SK-N-SH treated with all-trans-retinoic acid at 6 μM for 48 hours (cell line): Measurements from ENCODE around the gene BSN.

Experiments used
- ATAC-seq: fragments of 200-7000 bp; cut with Tn5 transposase; 3 replicates; pipeline ENCODE4 v1.9.1; 2020; ENCODE audit warnings: mild to moderate bottlenecking, moderate library complexity
- BACH2 ChIP-seq: fragments of 250-450 bp; sonication (Bioruptor Pico); IDR thresholded peaks from 2 replicates; pipeline ENCODE4 v1.9.0; 2021; ENCODE audit warnings: mild to moderate bottlenecking, borderline replicate concordance
- CREB5 ChIP-seq: fragments of 250-450 bp; sonication (Bioruptor Pico); IDR thresholded peaks from 2 replicates; pipeline ENCODE4 v1.5.1; 2020; ENCODE audit warnings: low read depth, mild to moderate bottlenecking, moderate library complexity
- CSDC2 ChIP-seq: fragments of 250-450 bp; sonication (Bioruptor Pico); IDR thresholded peaks from 2 replicates; pipeline ENCODE4 v1.5.0; 2020; ENCODE audit warnings: mild to moderate bottlenecking, moderate library complexity
- CSRNP3 ChIP-seq: fragments of 250-450 bp; sonication (Bioruptor Pico); IDR thresholded peaks from 2 replicates; pipeline ENCODE4 v1.5.1; 2021; ENCODE audit warnings: mild to moderate bottlenecking, moderate library complexity
- ESRRG ChIP-seq: fragments of 250-450 bp; sonication (Bioruptor Pico); IDR thresholded peaks from 2 replicates; pipeline ENCODE4 v1.6.1; 2021; ENCODE audit warnings: mild to moderate bottlenecking
- GLIS3 ChIP-seq: fragments of 250-450 bp; sonication (Bioruptor Pico); IDR thresholded peaks from 2 replicates; pipeline ENCODE4 v1.5.0; 2020; ENCODE audit warnings: mild to moderate bottlenecking, moderate library complexity
- ISL1 ChIP-seq: fragments of 250-450 bp; sonication (Bioruptor Pico); IDR thresholded peaks from 2 replicates; pipeline ENCODE4 v2.1.2; 2022; ENCODE audit warnings: mild to moderate bottlenecking, moderate library complexity
- POU6F1 ChIP-seq: fragments of 250-450 bp; sonication (Bioruptor Pico); IDR thresholded peaks from 2 replicates; pipeline ENCODE4 v1.8.0; 2021; ENCODE audit warnings: low read depth, mild to moderate bottlenecking, moderate library complexity, borderline replicate concordance
- PPARA ChIP-seq: fragments of 250-450 bp; sonication (Bioruptor Pico); IDR thresholded peaks from 2 replicates; pipeline ENCODE4 v1.5.0; 2020; ENCODE audit warnings: mild to moderate bottlenecking, borderline replicate concordance
- RARB ChIP-seq: fragments of 250-450 bp; sonication (Bioruptor Pico); IDR thresholded peaks from 2 replicates; pipeline ENCODE4 v1.8.0; 2021; ENCODE audit warnings: mild to moderate bottlenecking, moderate library complexity
- SNAI2 ChIP-seq: fragments of 250-450 bp; sonication (Bioruptor Pico); IDR thresholded peaks from 2 replicates; pipeline ENCODE4 v1.5.0; 2020; ENCODE audit warnings: mild to moderate bottlenecking, moderate library complexity
- TCF4 ChIP-seq: fragments of 250-450 bp; sonication (Bioruptor Pico); IDR thresholded peaks from 2 replicates; pipeline ENCODE4 v1.8.0; 2021; ENCODE audit warnings: mild to moderate bottlenecking, moderate library complexity, borderline replicate concordance
- TOX ChIP-seq: fragments of 250-450 bp; sonication (Bioruptor Pico); IDR thresholded peaks from 2 replicates; pipeline ENCODE4 v1.8.0; 2021; ENCODE audit warnings: mild to moderate bottlenecking, moderate library complexity, borderline replicate concordance
- TSHZ2 ChIP-seq: fragments of 250-450 bp; sonication (Bioruptor Pico); IDR thresholded peaks from 2 replicates; pipeline ENCODE4 v1.5.0; 2020; ENCODE audit warnings: mild to moderate bottlenecking, moderate library complexity
- ZC3H10 ChIP-seq: fragments of 250-450 bp; sonication (Bioruptor Pico); IDR thresholded peaks from 2 replicates; pipeline ENCODE4 v1.5.1; 2021; ENCODE audit warnings: mild to moderate bottlenecking, moderate library complexity
- ZFP3 ChIP-seq: fragments of 250-450 bp; sonication (Bioruptor Pico); IDR thresholded peaks from 2 replicates; pipeline ENCODE4 v1.5.0; 2020; ENCODE audit warnings: mild to moderate bottlenecking, moderate library complexity
- ZFP30 ChIP-seq: fragments of 450-650 bp; formaldehyde crosslinking; IDR thresholded peaks from 2 replicates; pipeline ENCODE4 v1.5.0; 2022; ENCODE audit warnings: mild to moderate bottlenecking, moderate library complexity
- ZNF70 ChIP-seq: fragments of 450-650 bp; formaldehyde crosslinking; IDR thresholded peaks from 2 replicates; pipeline ENCODE4 v1.5.0; 2020; ENCODE audit warnings: mild to moderate bottlenecking, moderate library complexity
- ZNF8 ChIP-seq: fragments of 450-650 bp; formaldehyde crosslinking; IDR thresholded peaks from 2 replicates; pipeline ENCODE4 v1.5.0; 2020; ENCODE audit warnings: mild to moderate bottlenecking, moderate library complexity

Gene BSN

GRCh38 chr3:49662720-49663413 lies 108.6 kb downstream of the BSN start:
- ATAC-seq, result no peak
- TF ChIP-seq SNAI2 (CRISPR knock-in tag) (no peak), ISL1 (no peak), POU6F1 (CRISPR knock-in tag) (no peak), RARB (CRISPR knock-in tag) (no peak), CSRNP3 (CRISPR knock-in tag) (no peak), TSHZ2 (CRISPR knock-in tag) (no peak), CSDC2 (CRISPR knock-in tag) (no peak), ZFP3 (no peak), ZNF8 (CRISPR knock-in tag) (no peak), ESRRG (CRISPR knock-in tag) (no peak), ZC3H10 (CRISPR knock-in tag) (no peak), TOX (CRISPR knock-in tag) (no peak)

GRCh38 chr3:49663831-49664230 lies 109.6 kb downstream of the BSN start:
- no peak for ATAC-seq
- TF ChIP-seq RARB (CRISPR knock-in tag), result no peak
- TF ChIP-seq PPARA (CRISPR knock-in tag), result no peak

GRCh38 chr3:49664300-49664699 lies 110.0 kb downstream of the BSN start:
- TF ChIP-seq RARB (CRISPR knock-in tag) (no peak), TOX (CRISPR knock-in tag) (no peak), BACH2 (no peak), POU6F1 (CRISPR knock-in tag) (no peak), CSRNP3 (CRISPR knock-in tag) (no peak), SNAI2 (CRISPR knock-in tag) (no peak), TCF4 (no peak), ZFP30 (CRISPR knock-in tag) (no peak), ZNF70 (CRISPR knock-in tag) (no peak), CREB5 (CRISPR knock-in tag) (no peak), GLIS3 (no peak), CSDC2 (CRISPR knock-in tag) (no peak), PPARA (CRISPR knock-in tag) (no peak), ESRRG (CRISPR knock-in tag) (no peak)
- ATAC-seq, result no peak
